ENCODE measurements around the gene SRM.
"Not testable (repeated sequence)": the region's sequence is repeated elsewhere in the genome, so short reads cannot be mapped to it uniquely, and the experiment has no call there.

The SRM gene

DNA sequence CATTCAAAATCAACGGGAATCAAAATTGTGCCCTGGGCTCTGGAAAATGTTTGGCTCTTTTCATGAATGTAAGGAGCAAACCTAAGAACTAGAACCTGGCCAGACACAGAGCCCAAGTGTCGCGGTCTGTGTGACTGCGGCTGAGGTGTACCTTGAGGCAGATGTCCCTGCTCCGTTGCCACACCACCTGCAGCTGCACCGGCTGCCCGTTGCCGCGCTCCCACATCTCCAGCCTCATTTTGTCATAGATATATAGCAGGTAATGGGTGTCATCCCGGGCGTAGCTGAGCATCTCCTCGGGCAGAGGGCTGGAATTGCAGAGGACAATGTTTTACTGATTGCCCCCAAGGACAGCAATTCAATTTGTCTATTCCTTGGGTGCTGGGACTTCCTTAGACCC lies 21.1 kb upstream of the SRM start:
- ChIA-PET POLR2A (interaction anchor here (2.0 kb wide), 1 partner anchor 10 kb away, joined by 4 read pairs; no protein-coding TSS in a partner anchor), CTCF (no interaction called here)
- no peaks in the 10 kb centered on the region for H3K4me1 ChIP-seq (ENCODE audit: control insufficient read depth, insufficient read depth, low read length)
- TF ChIP-seq MEIS1 (CRISPR knock-in tag; IDR thresholded peaks at IDR 0.05; ENCODE audit: borderline replicate concordance) (no peak), ZNF768 (tag by site-specific recombination; IDR thresholded peaks at IDR 0.05) (no peak), FEZF1 (tag by site-specific recombination; IDR thresholded peaks at IDR 0.05) (no peak), ZNF221 (tag by site-specific recombination; IDR thresholded peaks at IDR 0.05; ENCODE audit: borderline replicate concordance) (no peak), ZNF677 (tag by site-specific recombination; IDR thresholded peaks at IDR 0.05) (no peak), ZNF48 (tag by site-specific recombination; IDR thresholded peaks at IDR 0.05) (no peak), ZNF155 (tag by site-specific recombination; IDR thresholded peaks at IDR 0.05) (no peak), KLF8 (tag by site-specific recombination; IDR thresholded peaks at IDR 0.05) (no peak), KLF9 (tag by site-specific recombination; IDR thresholded peaks at IDR 0.05; ENCODE audit: low read depth) (no peak), ZSCAN23 (tag by site-specific recombination; IDR thresholded peaks at IDR 0.05) (no peak), GFI1B (tag by site-specific recombination; IDR thresholded peaks at IDR 0.05) (no peak), ZNF521 (tag by site-specific recombination; IDR thresholded peaks at IDR 0.05) (no peak), ZNF791 (tag by site-specific recombination; IDR thresholded peaks at IDR 0.05) (no peak), KLF16 (tag by site-specific recombination; IDR thresholded peaks at IDR 0.05) (no peak)
- TF ChIP-seq, protein P1, sequence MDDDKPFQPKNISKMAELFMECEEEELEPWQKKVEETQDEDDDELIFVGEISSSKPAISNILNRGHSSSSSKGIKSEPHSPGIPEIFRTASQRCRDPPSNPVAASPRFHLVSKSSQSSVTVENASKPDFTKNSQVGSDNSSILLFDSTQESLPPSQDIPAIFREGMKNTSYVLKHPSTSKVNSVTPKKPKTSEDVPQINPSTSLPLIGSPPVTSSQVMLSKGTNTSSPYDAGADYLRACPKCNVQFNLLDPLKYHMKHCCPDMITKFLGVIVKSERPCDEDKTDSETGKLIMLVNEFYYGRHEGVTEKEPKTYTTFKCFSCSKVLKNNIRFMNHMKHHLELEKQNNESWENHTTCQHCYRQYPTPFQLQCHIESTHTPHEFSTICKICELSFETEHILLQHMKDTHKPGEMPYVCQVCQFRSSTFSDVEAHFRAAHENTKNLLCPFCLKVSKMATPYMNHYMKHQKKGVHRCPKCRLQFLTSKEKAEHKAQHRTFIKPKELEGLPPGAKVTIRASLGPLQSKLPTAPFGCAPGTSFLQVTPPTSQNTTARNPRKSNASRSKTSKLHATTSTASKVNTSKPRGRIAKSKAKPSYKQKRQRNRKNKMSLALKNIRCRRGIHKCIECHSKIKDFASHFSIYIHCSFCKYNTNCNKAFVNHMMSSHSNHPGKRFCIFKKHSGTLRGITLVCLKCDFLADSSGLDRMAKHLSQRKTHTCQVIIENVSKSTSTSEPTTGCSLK (tag by site-specific recombination; IDR thresholded peaks at IDR 0.05): no peak
- TF ChIP-seq, protein P2, sequence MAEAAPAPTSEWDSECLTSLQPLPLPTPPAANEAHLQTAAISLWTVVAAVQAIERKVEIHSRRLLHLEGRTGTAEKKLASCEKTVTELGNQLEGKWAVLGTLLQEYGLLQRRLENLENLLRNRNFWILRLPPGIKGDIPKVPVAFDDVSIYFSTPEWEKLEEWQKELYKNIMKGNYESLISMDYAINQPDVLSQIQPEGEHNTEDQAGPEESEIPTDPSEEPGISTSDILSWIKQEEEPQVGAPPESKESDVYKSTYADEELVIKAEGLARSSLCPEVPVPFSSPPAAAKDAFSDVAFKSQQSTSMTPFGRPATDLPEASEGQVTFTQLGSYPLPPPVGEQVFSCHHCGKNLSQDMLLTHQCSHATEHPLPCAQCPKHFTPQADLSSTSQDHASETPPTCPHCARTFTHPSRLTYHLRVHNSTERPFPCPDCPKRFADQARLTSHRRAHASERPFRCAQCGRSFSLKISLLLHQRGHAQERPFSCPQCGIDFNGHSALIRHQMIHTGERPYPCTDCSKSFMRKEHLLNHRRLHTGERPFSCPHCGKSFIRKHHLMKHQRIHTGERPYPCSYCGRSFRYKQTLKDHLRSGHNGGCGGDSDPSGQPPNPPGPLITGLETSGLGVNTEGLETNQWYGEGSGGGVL (tag by site-specific recombination; IDR thresholded peaks at IDR 0.05): no peak
- H3K9me3 ChIP-seq (ENCODE audit: control insufficient read depth, insufficient read depth, low read depth, low read length): no peaks in the 10 kb centered on the region
- H3K4me3 ChIP-seq (ENCODE audit: low read depth, low read length): no peak overlapping the region
- H3K36me3 ChIP-seq (ENCODE audit: control insufficient read depth in 2 of 2, insufficient read depth in 1 of 2, low read length in 2 of 2): peaks cover 37 to 73% of the 10 kb centered on the region in 2 experiments
- H3K27ac ChIP-seq (ENCODE audit: extremely low read depth, low read depth, low read length): no peak overlapping the region

DNA sequence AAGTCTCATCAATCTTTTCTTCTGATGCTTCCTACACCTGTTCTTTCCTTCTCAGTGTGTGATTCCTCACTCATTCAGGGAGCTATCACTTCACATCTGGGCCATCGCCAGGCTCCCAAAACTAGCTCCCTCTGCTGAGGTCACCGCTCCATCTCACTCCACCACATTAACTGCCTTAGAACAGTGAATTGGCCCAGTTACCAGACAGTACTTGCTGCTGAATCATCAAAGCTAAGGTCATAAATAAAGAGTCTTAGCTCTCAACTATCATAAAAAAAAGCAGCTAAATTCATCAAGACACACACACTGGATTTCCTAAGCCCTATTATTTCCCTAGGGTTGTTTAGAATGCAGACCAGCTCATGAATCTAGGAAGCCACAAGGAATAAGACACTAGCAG lies 18.8 kb upstream of the SRM start:
- TF ChIP-seq ZNF626 (tag by site-specific recombination; IDR thresholded peaks at IDR 0.05) (no peak), MEIS1 (CRISPR knock-in tag; IDR thresholded peaks at IDR 0.05; ENCODE audit: borderline replicate concordance) (no peak), ZNF521 (tag by site-specific recombination; IDR thresholded peaks at IDR 0.05) (no peak), ZNF501 (tag by site-specific recombination; IDR thresholded peaks at IDR 0.05) (no peak), ZNF747 (tag by site-specific recombination; IDR thresholded peaks at IDR 0.05) (no peak)
- TF ChIP-seq, protein P3, sequence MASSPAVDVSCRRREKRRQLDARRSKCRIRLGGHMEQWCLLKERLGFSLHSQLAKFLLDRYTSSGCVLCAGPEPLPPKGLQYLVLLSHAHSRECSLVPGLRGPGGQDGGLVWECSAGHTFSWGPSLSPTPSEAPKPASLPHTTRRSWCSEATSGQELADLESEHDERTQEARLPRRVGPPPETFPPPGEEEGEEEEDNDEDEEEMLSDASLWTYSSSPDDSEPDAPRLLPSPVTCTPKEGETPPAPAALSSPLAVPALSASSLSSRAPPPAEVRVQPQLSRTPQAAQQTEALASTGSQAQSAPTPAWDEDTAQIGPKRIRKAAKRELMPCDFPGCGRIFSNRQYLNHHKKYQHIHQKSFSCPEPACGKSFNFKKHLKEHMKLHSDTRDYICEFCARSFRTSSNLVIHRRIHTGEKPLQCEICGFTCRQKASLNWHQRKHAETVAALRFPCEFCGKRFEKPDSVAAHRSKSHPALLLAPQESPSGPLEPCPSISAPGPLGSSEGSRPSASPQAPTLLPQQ (tag by site-specific recombination; IDR thresholded peaks at IDR 0.05): no peak
- TF ChIP-seq, protein P4, sequence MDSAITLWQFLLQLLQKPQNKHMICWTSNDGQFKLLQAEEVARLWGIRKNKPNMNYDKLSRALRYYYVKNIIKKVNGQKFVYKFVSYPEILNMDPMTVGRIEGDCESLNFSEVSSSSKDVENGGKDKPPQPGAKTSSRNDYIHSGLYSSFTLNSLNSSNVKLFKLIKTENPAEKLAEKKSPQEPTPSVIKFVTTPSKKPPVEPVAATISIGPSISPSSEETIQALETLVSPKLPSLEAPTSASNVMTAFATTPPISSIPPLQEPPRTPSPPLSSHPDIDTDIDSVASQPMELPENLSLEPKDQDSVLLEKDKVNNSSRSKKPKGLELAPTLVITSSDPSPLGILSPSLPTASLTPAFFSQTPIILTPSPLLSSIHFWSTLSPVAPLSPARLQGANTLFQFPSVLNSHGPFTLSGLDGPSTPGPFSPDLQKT (IDR thresholded peaks at IDR 0.05; ENCODE audit: borderline replicate concordance, low read depth, low read length): no peak
- Histone ChIP-seq H3K4me3 (ENCODE audit: low read depth, low read length) (no peak overlapping the region), H3K9me3 (ENCODE audit: control insufficient read depth, insufficient read depth, low read depth, low read length) (no peaks in the 10 kb centered on the region), H3K27ac (ENCODE audit: extremely low read depth, low read depth, low read length) (no peak overlapping the region), H3K36me3 (ENCODE audit: control insufficient read depth in 2 of 2, insufficient read depth in 1 of 2, low read length in 2 of 2) (peaks cover 58 to 94% of the 10 kb centered on the region in 2 experiments), H3K4me1 (ENCODE audit: control insufficient read depth, insufficient read depth, low read length) (no peaks in the 10 kb centered on the region)
- ChIA-PET POLR2A (interaction anchor here (0.6 to 1.4 kb wide), 4 partner anchors 8 to 58 kb away, joined by 3 to 6 read pairs (median 3); partner anchors contain the start of gene EXOSC10), CTCF (interaction anchor here (1.2 to 2.2 kb wide), 2 partner anchors 41 to 564 kb away, joined by 5 to 9 read pairs; no protein-coding TSS in a partner anchor)

DNA sequence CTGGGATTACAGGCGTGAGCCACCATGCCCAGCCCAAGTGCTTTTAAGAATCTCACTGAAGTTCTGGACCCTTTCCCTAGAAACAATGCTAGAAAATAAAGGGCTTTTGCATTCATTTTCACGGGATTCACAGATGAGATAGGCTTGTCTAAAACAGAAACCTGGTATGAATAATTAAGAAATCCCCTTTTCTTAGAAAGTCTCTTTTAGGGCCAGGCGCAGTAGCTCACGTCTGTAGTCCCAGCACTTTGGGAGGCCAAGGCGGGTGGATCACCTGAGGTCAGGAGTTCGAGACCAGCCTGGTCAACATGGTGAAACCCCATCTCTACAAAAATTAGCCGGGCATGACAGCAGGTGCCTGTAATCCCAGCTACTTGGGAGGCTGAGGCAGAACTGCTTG lies 13.6 kb upstream of the SRM start:
- H3K4me3 ChIP-seq (ENCODE audit: low read depth, low read length); H3K9me3 ChIP-seq (ENCODE audit: control insufficient read depth, insufficient read depth, low read depth, low read length); H3K27ac ChIP-seq (ENCODE audit: extremely low read depth, low read depth, low read length); POLR2A ChIA-PET; H3K4me1 ChIP-seq (ENCODE audit: control insufficient read depth, insufficient read depth, low read length): not testable (repeated sequence)
- peaks cover 67 to 98% of the 10 kb centered on the region in 2 experiments for H3K36me3 ChIP-seq (ENCODE audit: control insufficient read depth in 2 of 2, insufficient read depth in 1 of 2, low read length in 2 of 2)
- CTCF ChIA-PET: interaction anchor here (0.6 to 1.1 kb wide), 3 partner anchors 12 to 489 kb away, joined by 3 read pairs; no protein-coding TSS in a partner anchor

All from HEK293 (cell line).